Bronchial epithelial cell (primary cell): ENCODE data around the gene TDP1. TPM values are rescaled to one million over a fixed set of nuclear protein-coding genes. Genes with fewer than 3 reads are reported as not detected.
A peak's percentile ranks its signal among the peaks of the same experiment; 100 is the strongest.

Experiments used
- DNase-seq: peaks from one replicate; pipeline ENCODE4 v3.0.0-alpha.2; 2010; ENCODE audit warnings: low read depth
- FAIRE-seq: peaks from 2 replicates; lab custom pipeline; 2011; peaks lifted over from hg19 to GRCh38; lab: Jason Lieb, UNC
- H3K27me3 ChIP-seq: 2 replicates; pipeline ENCODE4 v1.5.1; 2011; ENCODE audit warnings: low read length; ENCODE audit not compliant: control insufficient read depth, insufficient read depth
- H3K36me3 ChIP-seq: 2 replicates; pipeline ENCODE4 v1.5.1; 2011; ENCODE audit warnings: low read length; ENCODE audit not compliant: control insufficient read depth, insufficient read depth
- H3K4me3 ChIP-seq: 2 replicates; pipeline ENCODE4 v1.5.1; 2011; ENCODE audit warnings: mild to moderate bottlenecking, low read depth, low read length, control low read depth
- CTCF ChIP-seq: IDR thresholded peaks from 2 replicates; pipeline ENCODE4 v1.5.1; 2011; ENCODE audit warnings: mild to moderate bottlenecking, moderate library complexity, low read length, control low read depth, inconsistent platforms; ENCODE audit not compliant: insufficient read depth, severe bottlenecking
- total RNA-seq: library from RNA; depleted of rRNA; stranded (reverse); fragments of >200 nt; gene quantifications from 2 replicates; pipeline ENCODE4 v1.2.1, GENCODE V29; 2014

TDP1 gene
- total RNA-seq, 1 donor from 2014 or later = 13.2 TPM

GRCh38 chr14:89956661-89957009 lies 908 bp downstream of the TDP1 start:
- FAIRE-seq = no peak
- no peak for TF ChIP-seq CTCF

GRCh38 chr14:89957376-89957775 lies 1.6 kb downstream of the TDP1 start:
- TF ChIP-seq CTCF = no peak
- Histone ChIP-seq H3K4me3 (no peak overlapping the region), H3K36me3 (peaks cover 10% of the 10 kb centered on the region), H3K27me3 (no peaks in the 10 kb centered on the region)
- no peak for DNase-seq
- no peak for FAIRE-seq

More at GRCh38 chr14:89956661-89957009, 908 bp downstream of the TDP1 start:
- Histone ChIP-seq H3K36me3 (peaks cover 9% of the 10 kb centered on the region), H3K27me3 (no peaks in the 10 kb centered on the region), H3K4me3 (peak overlapping the region; percentile 69)
- no peak for DNase-seq

GRCh38 chr14:89957791-89958190 lies 2.1 kb downstream of the TDP1 start:
- H3K36me3 ChIP-seq = peaks cover 10% of the 10 kb centered on the region
- no peak for FAIRE-seq
- H3K4me3 ChIP-seq = no peak overlapping the region
- no peak for TF ChIP-seq CTCF
- no peaks in the 10 kb centered on the region for H3K27me3 ChIP-seq
- DNase-seq = no peak

- DNase-seq (no peak), FAIRE-seq (no peak)
- no peak overlapping the region for H3K4me3 ChIP-seq
- no peak for TF ChIP-seq CTCF
- peaks cover 12% of the 10 kb centered on the region for H3K36me3 ChIP-seq
- no peaks in the 10 kb centered on the region for H3K27me3 ChIP-seq
Measured at GRCh38 chr14:89958966-89959365, 3.2 kb downstream of the TDP1 start.

- Histone ChIP-seq H3K27me3 (no peaks in the 10 kb centered on the region), H3K4me3 (no peak overlapping the region), H3K36me3 (peaks cover 12% of the 10 kb centered on the region)
- FAIRE-seq (no peak), DNase-seq (no peak)
- TF ChIP-seq CTCF = no peak
Measured at GRCh38 chr14:89959853-89960445, 4.2 kb downstream of the TDP1 start.

GRCh38 chr14:89960914-89961313 lies 5.2 kb downstream of the TDP1 start:
- H3K27me3 ChIP-seq = no peaks in the 10 kb centered on the region
- peaks cover 12% of the 10 kb centered on the region for H3K36me3 ChIP-seq
- no peak for DNase-seq
- FAIRE-seq = no peak
- H3K4me3 ChIP-seq = no peak overlapping the region
- TF ChIP-seq CTCF = no peak
